CD14-positive monocyte (primary cell): ENCODE measurements around the gene SLC12A8. TPM values are rescaled to one million over a fixed set of nuclear protein-coding genes. Genes with fewer than 3 reads are reported as not detected.

Experiments
- DNase-seq, 3 donors: peaks; one replicate each; pipeline ENCODE4 v3.0.0-alpha.2; 2011 to 2022
- H2AFZ ChIP-seq: 2 replicates; pipeline ENCODE4 v1.6.0; 2012; ENCODE audit warnings: mild to moderate bottlenecking, low read depth, low read length, inconsistent platforms; ENCODE audit not compliant: insufficient read depth, poor library complexity, severe bottlenecking
- H3K27ac ChIP-seq, 2 donors: 1 replicate in 1 of 2; 2 replicates in 1 of 2; pipeline ENCODE4 v1.5.1; 2012 to 2013; ENCODE audit warnings: low read length in 2 of 2, control low read depth in 1 of 2, inconsistent platforms in 1 of 2, low read depth in 1 of 2, mild to moderate bottlenecking in 1 of 2
- H3K27me3 ChIP-seq, 2 donors: one replicate each; pipeline versions ENCODE4 v1.6.0 to v1.6.1; 2011 to 2013; ENCODE audit warnings: low read length in 2 of 2; ENCODE audit not compliant: control insufficient read depth in 2 of 2, insufficient read depth in 2 of 2
- H3K36me3 ChIP-seq, 2 donors: replicated peaks in 1 of 2; 1 replicate in 1 of 2; 2 replicates in 1 of 2; pipeline versions ENCODE4 v1.5.1 to v1.6.1; 2012 to 2013; ENCODE audit warnings: low read length in 2 of 2, control low read depth in 1 of 2, inconsistent platforms in 1 of 2, mild to moderate bottlenecking in 1 of 2; ENCODE audit not compliant: insufficient read depth in 2 of 2, control insufficient read depth in 1 of 2
- H3K4me1 ChIP-seq, 2 donors: 1 replicate in 1 of 2; 2 replicates in 1 of 2; pipeline versions ENCODE4 v1.5.1 to v1.6.1; 2012 to 2013; ENCODE audit warnings: low read length in 2 of 2, control low read depth in 1 of 2, inconsistent platforms in 1 of 2, mild to moderate bottlenecking in 1 of 2, moderate library complexity in 1 of 2; ENCODE audit not compliant: insufficient read depth in 2 of 2, control insufficient read depth in 1 of 2
- H3K4me2 ChIP-seq: replicated peaks from 2 replicates; pipeline ENCODE3; 2012; ENCODE audit warnings: low read length, moderate library complexity, mild to moderate bottlenecking; ENCODE audit not compliant: poor library complexity, severe bottlenecking; ENCODE audit errors: extremely low read depth
- H3K4me3 ChIP-seq, 3 experiments: fragments of 200-600 bp in 1 of 3; sonication (generic) in 1 of 3; replicated peaks in 1 of 3; 1 replicate in 2 of 3; 2 replicates in 1 of 3; pipeline ENCODE4 v1.5.1; 2011 to 2013; ENCODE audit warnings: low read length in 3 of 3, mild to moderate bottlenecking in 3 of 3, control low read depth in 2 of 3, low read depth in 2 of 3, inconsistent platforms in 1 of 3, moderate library complexity in 1 of 3
- H3K79me2 ChIP-seq: 2 replicates; pipeline ENCODE4 v1.6.0; 2012; ENCODE audit warnings: mild to moderate bottlenecking, control low read depth, inconsistent platforms, low read length, moderate library complexity; ENCODE audit not compliant: insufficient read depth
- H3K9ac ChIP-seq: 2 replicates; pipeline ENCODE4 v1.6.0; 2017; ENCODE audit warnings: low read length, mild to moderate bottlenecking; ENCODE audit not compliant: insufficient read depth, poor library complexity, severe bottlenecking
- H3K9me3 ChIP-seq, 2 donors: replicated peaks in 1 of 2; 1 replicate in 1 of 2; 2 replicates in 1 of 2; pipeline versions ENCODE4 v1.5.1 to v1.6.1; 2012 to 2013; ENCODE audit warnings: low read length in 2 of 2, control low read depth in 1 of 2; ENCODE audit not compliant: control insufficient read depth in 1 of 2, insufficient read depth in 1 of 2
- H4K20me1 ChIP-seq: 2 replicates; pipeline ENCODE4 v1.6.0; 2012; ENCODE audit warnings: mild to moderate bottlenecking, low read length, control low read depth, moderate library complexity; ENCODE audit not compliant: insufficient read depth
- H3K27ac Mint-ChIP-seq, 7 donors: one replicate each; pipeline ENCODE4 v1.8.0; 2020; ENCODE audit warnings: mild to moderate bottlenecking in 7 of 7, mixed read lengths in 7 of 7, moderate library complexity in 6 of 7, inconsistent platforms in 2 of 7
- H3K27me3 Mint-ChIP-seq, 3 donors: one replicate each; pipeline ENCODE4 v1.8.0; 2021 to 2022; ENCODE audit warnings: low read depth in 3 of 3, mild to moderate bottlenecking in 3 of 3, mixed read lengths in 3 of 3, moderate library complexity in 3 of 3, inconsistent platforms in 1 of 3
- H3K36me3 Mint-ChIP-seq, 2 donors: one replicate each; pipeline ENCODE4 v1.8.0; 2020; ENCODE audit warnings: mixed read lengths in 2 of 2, inconsistent platforms in 1 of 2, mild to moderate bottlenecking in 1 of 2
- H3K4me1 Mint-ChIP-seq: one replicate; pipeline ENCODE4 v1.8.0; 2020; ENCODE audit warnings: mild to moderate bottlenecking, mixed read lengths
- H3K4me3 Mint-ChIP-seq, 2 donors: one replicate each; pipeline ENCODE4 v1.8.0; 2020; ENCODE audit warnings: mild to moderate bottlenecking in 2 of 2, mixed read lengths in 2 of 2, moderate library complexity in 1 of 2
- H3K9me3 Mint-ChIP-seq, 7 donors: one replicate each; pipeline ENCODE4 v1.8.0; 2020 to 2022; ENCODE audit warnings: mixed read lengths in 7 of 7, mild to moderate bottlenecking in 6 of 7, moderate library complexity in 6 of 7, inconsistent platforms in 2 of 7
- WGBS: methylation state at CpG from one replicate; pipeline ENCODE4 v1.1.5; 2013; ENCODE audit warnings: missing lambda C conversion rate; ENCODE audit not compliant: insufficient coverage; 5-methylcytosine and 5-hydroxymethylcytosine counted together
- intact Hi-C, 2 donors: fragments of 100-400 bp; cut with micrococcal nuclease; formaldehyde crosslinking; loops; one replicate each; pipeline versions ENCODE4 v1.15.0 to v1.15.1; 2023
- polyA plus RNA-seq, 3 donors: library from polyadenylated mRNA; depleted of rRNA in 1 of 3; unstranded in 2 of 3; stranded (reverse) in 1 of 3; fragments of 300-500 nt in 2 of 3; fragments of >200 nt in 1 of 3; fragmentation: Illumina TruSeq in 2 of 3; gene quantifications; 1 replicate in 2 of 3; 2 replicates in 1 of 3; pipeline ENCODE4 v1.2.3, GENCODE V29; 2012 to 2021
- TF ChIP-seq, protein P1 (sequence below): fragments of 200-600 bp; IDR thresholded peaks from one replicate; pipeline ENCODE4 v1.8.0; 2022; ENCODE audit warnings: antibody characterized with exemption, mild to moderate bottlenecking

SLC12A8 gene
- polyA plus RNA-seq, 3 donors = 0.23 to 0.46 (median 0.35) TPM

DNA sequence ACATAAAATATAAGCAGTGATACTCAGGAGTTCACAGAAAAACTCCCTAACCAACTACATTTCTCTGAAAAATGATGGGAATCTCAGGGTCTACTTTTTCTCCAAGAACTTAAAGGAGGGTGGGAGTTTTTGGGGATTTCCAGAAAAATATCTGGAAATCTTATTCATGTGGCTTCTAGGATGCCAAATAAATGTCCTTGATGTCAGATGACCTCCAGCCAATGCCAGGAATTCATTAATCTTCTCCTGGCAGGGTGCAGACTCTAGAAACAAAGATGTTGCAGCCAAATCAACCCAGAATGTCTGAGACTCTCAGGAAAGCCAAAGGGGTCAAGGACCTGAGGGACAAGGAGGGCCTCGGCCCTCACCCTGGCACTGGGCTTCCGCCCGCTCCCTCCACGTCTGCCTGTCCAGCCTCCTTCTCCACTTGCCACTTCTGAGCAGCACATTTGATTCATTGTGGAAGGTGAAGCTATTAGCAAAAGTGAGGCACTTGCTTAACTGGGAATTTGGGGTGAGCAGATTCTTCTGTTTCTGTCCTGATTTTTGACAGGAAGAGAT, 94.8 kb downstream of the SLC12A8 start:
- no peak overlapping the region for H3K27ac Mint-ChIP-seq
- Histone ChIP-seq H2AFZ (no peak overlapping the region), H3K27ac (no peak overlapping the region), H3K4me3 (no peak overlapping the region), H3K79me2 (no peaks in the 10 kb centered on the region), H4K20me1 (no peaks in the 10 kb centered on the region), H3K36me3 (no peaks in the 10 kb centered on the region), H3K4me2 (no peak overlapping the region), H3K27me3 (no peaks in the 10 kb centered on the region), H3K9me3 (no peaks in the 10 kb centered on the region), H3K9ac (no peak overlapping the region), H3K4me1 (peaks cover 19 to 28% of the 10 kb centered on the region in 2 donors)
- intact Hi-C loops = no loop called here
- TF ChIP-seq, protein P1, sequence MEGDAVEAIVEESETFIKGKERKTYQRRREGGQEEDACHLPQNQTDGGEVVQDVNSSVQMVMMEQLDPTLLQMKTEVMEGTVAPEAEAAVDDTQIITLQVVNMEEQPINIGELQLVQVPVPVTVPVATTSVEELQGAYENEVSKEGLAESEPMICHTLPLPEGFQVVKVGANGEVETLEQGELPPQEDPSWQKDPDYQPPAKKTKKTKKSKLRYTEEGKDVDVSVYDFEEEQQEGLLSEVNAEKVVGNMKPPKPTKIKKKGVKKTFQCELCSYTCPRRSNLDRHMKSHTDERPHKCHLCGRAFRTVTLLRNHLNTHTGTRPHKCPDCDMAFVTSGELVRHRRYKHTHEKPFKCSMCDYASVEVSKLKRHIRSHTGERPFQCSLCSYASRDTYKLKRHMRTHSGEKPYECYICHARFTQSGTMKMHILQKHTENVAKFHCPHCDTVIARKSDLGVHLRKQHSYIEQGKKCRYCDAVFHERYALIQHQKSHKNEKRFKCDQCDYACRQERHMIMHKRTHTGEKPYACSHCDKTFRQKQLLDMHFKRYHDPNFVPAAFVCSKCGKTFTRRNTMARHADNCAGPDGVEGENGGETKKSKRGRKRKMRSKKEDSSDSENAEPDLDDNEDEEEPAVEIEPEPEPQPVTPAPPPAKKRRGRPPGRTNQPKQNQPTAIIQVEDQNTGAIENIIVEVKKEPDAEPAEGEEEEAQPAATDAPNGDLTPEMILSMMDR = no peak
- H3K4me3 Mint-ChIP-seq = no peak overlapping the region
- no peaks in the 10 kb centered on the region for H3K36me3 Mint-ChIP-seq
- H3K9me3 Mint-ChIP-seq = no peaks in the 10 kb centered on the region
- peaks cover 0 to 8% (median 5%) of the 10 kb centered on the region in 3 donors for H3K27me3 Mint-ChIP-seq
- H3K4me1 Mint-ChIP-seq = peaks cover 27% of the 10 kb centered on the region
- WGBS = no CpG with 5 or more reads among the region's 4 CpGs
- DNase-seq = no peak

DNA sequence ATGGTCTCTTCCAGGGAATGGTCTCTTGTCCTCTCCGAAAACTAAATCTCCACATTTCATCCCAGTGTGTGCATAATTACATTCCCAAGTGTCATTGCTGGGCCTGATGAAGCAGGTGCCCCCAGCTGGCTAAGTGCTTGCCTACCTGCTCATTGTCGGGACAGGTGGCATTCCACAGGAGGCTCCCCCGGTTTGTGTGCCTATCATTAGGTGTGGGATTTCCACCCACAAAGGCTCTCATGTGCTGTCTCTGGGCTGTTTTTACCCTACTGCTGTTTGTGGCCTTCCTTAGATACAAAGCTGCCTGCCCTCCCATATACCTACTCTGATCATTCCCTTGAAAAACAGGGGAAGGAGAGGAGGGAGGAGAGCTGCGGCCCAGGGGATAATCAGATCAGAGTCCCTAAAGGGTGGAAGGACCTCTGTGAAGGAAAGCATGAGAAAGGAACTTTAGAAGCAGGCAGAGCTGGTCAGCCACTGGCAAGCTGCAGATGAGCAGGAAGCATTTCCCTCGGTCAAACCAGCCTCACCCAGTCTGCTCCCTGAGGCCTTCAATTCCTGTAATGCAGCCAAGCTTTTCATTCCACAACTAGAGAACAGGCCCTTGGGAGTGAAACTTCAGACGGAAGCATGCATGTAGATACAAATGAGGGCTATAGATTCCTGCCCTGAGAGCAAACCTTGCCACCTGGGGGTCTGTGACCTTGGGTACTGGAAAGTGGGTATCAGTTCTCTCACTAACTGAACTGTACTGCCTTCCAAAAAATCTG, 96.1 kb downstream of the SLC12A8 start:
- Mint-ChIP-seq H3K9me3 (no peaks in the 10 kb centered on the region), H3K4me1 (peaks cover 23% of the 10 kb centered on the region), H3K27ac (no peak overlapping the region), H3K27me3 (peaks cover 0 to 9% (median 8%) of the 10 kb centered on the region in 3 donors), H3K4me3 (no peak overlapping the region), H3K36me3 (no peaks in the 10 kb centered on the region)
- no peak for DNase-seq
- Histone ChIP-seq H3K36me3 (no peaks in the 10 kb centered on the region), H3K4me3 (no peak overlapping the region), H3K4me2 (no peak overlapping the region), H3K9ac (no peak overlapping the region), H3K27ac (no peak overlapping the region), H4K20me1 (no peaks in the 10 kb centered on the region), H2AFZ (peak overlapping the region; percentile 15), H3K4me1 (peaks cover 16 to 23% of the 10 kb centered on the region in 2 donors), H3K9me3 (no peaks in the 10 kb centered on the region), H3K79me2 (no peaks in the 10 kb centered on the region), H3K27me3 (no peaks in the 10 kb centered on the region)
- TF ChIP-seq, protein P1 = no peak
- intact Hi-C loops = no loop called here
- WGBS = 63% methylated on average over 2 of the region's 6 CpGs
